Right lobe of liver (tissue), 6 donors: ENCODE data around the gene ELP5. TPM values are rescaled to one million over a fixed set of nuclear protein-coding genes. Genes with fewer than 3 reads are reported as not detected.

Source experiments
- ATAC-seq, 4 donors: fragments of 200-7000 bp; cut with Tn5 transposase; one replicate each; pipeline ENCODE4 v1.9.1; 2020; ENCODE audit warnings: mild to moderate bottlenecking in 4 of 4, moderate library complexity in 4 of 4
- DNase-seq, 3 donors: peaks; one replicate each; pipeline ENCODE4 v3.0.0-alpha.2; 2020
- H3K27ac ChIP-seq, 3 donors: fragments of 200-600 bp; one replicate each; pipeline ENCODE4 v1.8.0; 2022
- H3K27me3 ChIP-seq, 2 donors: fragments of 200-600 bp; one replicate each; pipeline ENCODE4 v1.8.0; 2022
- H3K36me3 ChIP-seq, 4 donors: fragments of 200-600 bp; sonication (generic) in 1 of 4; one replicate each; pipeline versions ENCODE4 v1.5.1 to v1.8.0; 2017 to 2022; ENCODE audit warnings: control low read depth in 1 of 4
- H3K4me1 ChIP-seq, 4 donors: fragments of 200-600 bp; sonication (generic) in 1 of 4; one replicate each; pipeline versions ENCODE4 v1.5.1 to v1.8.0; 2017 to 2022; ENCODE audit warnings: control low read depth in 1 of 4
- H3K4me3 ChIP-seq, 3 donors: fragments of 200-600 bp; one replicate each; pipeline ENCODE4 v1.8.0; 2022
- H3K9me3 ChIP-seq, 4 donors: fragments of 200-600 bp; sonication (generic) in 1 of 4; one replicate each; pipeline versions ENCODE4 v1.5.1 to v1.8.0; 2017 to 2022; ENCODE audit warnings: control low read depth in 1 of 4
- CTCF ChIP-seq, 4 donors: fragments of 200-600 bp in 3 of 4; fragments of 450-650 bp in 1 of 4; IDR thresholded peaks; one replicate each; pipeline versions ENCODE4 v1.5.1 to v1.8.0; 2016 to 2022; ENCODE audit warnings: antibody characterized with exemption in 4 of 4, mild to moderate bottlenecking in 2 of 4
- POLR2A ChIP-seq: fragments of 450-650 bp; IDR thresholded peaks from one replicate; pipeline ENCODE4 v1.6.1; 2017; ENCODE audit warnings: antibody characterized with exemption, mild to moderate bottlenecking
- WGBS: methylation state at CpG from one replicate; pipeline ENCODE4 v1.1.6; 2018; ENCODE audit warnings: low coverage, low lambda C conversion rate; ENCODE audit not compliant: insufficient coverage; ENCODE audit errors: missing lambda C conversion rate; 5-methylcytosine and 5-hydroxymethylcytosine counted together
- intact Hi-C, 2 donors: fragments of 100-400 bp; cut with DNase I; formaldehyde crosslinking; loops; one replicate each; pipeline versions ENCODE4 v1.11.2 to v1.14.1; 2022
- total RNA-seq, 6 experiments: library from RNA; depleted of rRNA in 2 of 6; stranded (reverse); fragments of >200 nt in 2 of 6; fragmentation: NEBNext Ultra II Directional in 3 of 6; extraction: Animal tissue kit (Norgen Biotek cat#: 25700) in 3 of 6; gene quantifications; one replicate each; pipeline versions ENCODE4 v1.1.0 to v1.2.4, GENCODE V29; 2016 to 2023
- donor health status: DM: no; HTN: yes; CAD: no.
- donor health status: DM: no; HTN: no; CAD: no.
- donor health status: DM: no; HTN: no; CAD: no.
- donor health status: DM: no; HTN: yes; CAD: no.
- donor health status: DM: no; HTN: yes; CAD: no.

ELP5 gene
- total RNA-seq, 6 experiments from 2014 or later = 14.2 to 29.6 (median 22.9) TPM

DNA sequence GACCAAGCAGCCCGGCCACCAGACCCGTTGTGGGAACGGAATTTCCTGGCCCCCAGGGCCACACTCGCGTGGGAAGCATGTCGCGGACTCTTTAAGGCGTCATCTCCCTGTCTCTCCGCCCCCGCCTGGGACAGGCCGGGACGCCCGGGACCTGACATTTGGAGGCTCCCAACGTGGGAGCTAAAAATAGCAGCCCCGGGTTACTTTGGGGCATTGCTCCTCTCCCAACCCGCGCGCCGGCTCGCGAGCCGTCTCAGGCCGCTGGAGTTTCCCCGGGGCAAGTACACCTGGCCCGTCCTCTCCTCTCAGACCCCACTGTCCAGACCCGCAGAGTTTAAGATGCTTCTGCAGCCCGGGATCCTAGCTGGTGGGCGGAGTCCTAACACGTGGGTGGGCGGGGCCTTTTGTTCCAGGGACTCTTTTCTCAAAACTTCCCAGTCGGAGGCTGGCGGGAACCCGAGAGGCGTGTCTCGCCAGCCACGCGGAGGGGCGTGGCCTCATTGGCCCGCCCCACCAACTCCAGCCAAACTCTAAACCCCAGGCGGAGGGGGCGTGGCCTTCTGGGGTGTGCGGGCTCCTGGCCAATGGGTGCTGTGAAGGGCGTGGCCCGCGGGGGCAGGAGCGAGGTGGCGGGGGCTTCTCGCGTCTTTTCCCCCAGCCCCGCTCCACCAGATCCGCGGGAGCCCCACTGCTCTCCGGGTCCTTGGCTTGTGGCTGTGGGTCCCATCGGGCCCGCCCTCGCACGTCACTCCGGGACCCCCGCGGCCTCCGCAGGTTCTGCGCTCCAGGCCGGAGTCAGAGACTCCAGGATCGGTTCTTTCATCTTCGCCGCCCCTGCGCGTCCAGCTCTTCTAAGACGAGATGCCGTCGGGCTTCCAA is 29.3 kb downstream of the ELP5 start, which contains the start of gene SLC2A4:
SLC2A4 (plus strand) TSS at position 645 of the 879 bp plus-strand sequence; CDS start at position 862, 217 bp downstream.
- H3K27me3 ChIP-seq = no peaks in the 10 kb centered on the region
- TF ChIP-seq POLR2A (no peak), CTCF (IDR thresholded peaks at IDR 0.05) (no peak)
- H3K27ac ChIP-seq = peak within 1 kb of the TSS in 2 of 3 donors; percentile 73
- no peaks in the 10 kb centered on the region for H3K36me3 ChIP-seq
- peaks cover 0 to 20% (median 2%) of the 10 kb centered on the region in 4 donors for H3K4me1 ChIP-seq
- intact Hi-C loops = no loop called here
- WGBS = 0% methylated on average over 33 of the region's 71 CpGs
- DNase-seq (peak; percentile 96 to 97 (median 97)), ATAC-seq (peak; percentile 86 to 91 (median 90))
- H3K9me3 ChIP-seq = no peaks in the 10 kb centered on the region
- peak within 1 kb of the TSS; percentile 22 to 61 (median 53) for H3K4me3 ChIP-seq

GRCh38 chr17:7281953-7282751 is 30.1 kb downstream of the ELP5 start:
- TF ChIP-seq POLR2A (no peak), CTCF (IDR thresholded peaks at IDR 0.05) (no peak)
- Histone ChIP-seq H3K4me1 (peaks cover 0 to 20% (median 2%) of the 10 kb centered on the region in 4 donors), H3K9me3 (no peaks in the 10 kb centered on the region), H3K27ac (peak overlapping the region in 1 of 3 donors; percentile 73), H3K27me3 (no peaks in the 10 kb centered on the region), H3K4me3 (peak overlapping the region; percentile 22 to 61 (median 53)), H3K36me3 (no peaks in the 10 kb centered on the region)
- WGBS = 3% methylated on average over 14 of the region's 43 CpGs
- DNase-seq (peak in 2 of 3 donors; percentile 48 to 57), ATAC-seq (no peak)
- intact Hi-C loops = no loop called here

- no peaks in the 10 kb centered on the region for H3K9me3 ChIP-seq
- no peak for ATAC-seq
- H3K27me3 ChIP-seq = no peaks in the 10 kb centered on the region
- H3K4me1 ChIP-seq = peaks cover 0 to 20% (median 2%) of the 10 kb centered on the region in 4 donors
- no peak overlapping the region for H3K27ac ChIP-seq
- H3K36me3 ChIP-seq = no peaks in the 10 kb centered on the region
- WGBS = 54% methylated on average over 5 of the region's 6 CpGs
- DNase-seq = no peak
- intact Hi-C loops = no loop called here
- TF ChIP-seq CTCF (IDR thresholded peaks at IDR 0.05) = no peak
- no peak for TF ChIP-seq POLR2A
- no peak overlapping the region for H3K4me3 ChIP-seq
Observed at GRCh38 chr17:7282752-7283321, 30.8 kb downstream of the ELP5 start.

DNA sequence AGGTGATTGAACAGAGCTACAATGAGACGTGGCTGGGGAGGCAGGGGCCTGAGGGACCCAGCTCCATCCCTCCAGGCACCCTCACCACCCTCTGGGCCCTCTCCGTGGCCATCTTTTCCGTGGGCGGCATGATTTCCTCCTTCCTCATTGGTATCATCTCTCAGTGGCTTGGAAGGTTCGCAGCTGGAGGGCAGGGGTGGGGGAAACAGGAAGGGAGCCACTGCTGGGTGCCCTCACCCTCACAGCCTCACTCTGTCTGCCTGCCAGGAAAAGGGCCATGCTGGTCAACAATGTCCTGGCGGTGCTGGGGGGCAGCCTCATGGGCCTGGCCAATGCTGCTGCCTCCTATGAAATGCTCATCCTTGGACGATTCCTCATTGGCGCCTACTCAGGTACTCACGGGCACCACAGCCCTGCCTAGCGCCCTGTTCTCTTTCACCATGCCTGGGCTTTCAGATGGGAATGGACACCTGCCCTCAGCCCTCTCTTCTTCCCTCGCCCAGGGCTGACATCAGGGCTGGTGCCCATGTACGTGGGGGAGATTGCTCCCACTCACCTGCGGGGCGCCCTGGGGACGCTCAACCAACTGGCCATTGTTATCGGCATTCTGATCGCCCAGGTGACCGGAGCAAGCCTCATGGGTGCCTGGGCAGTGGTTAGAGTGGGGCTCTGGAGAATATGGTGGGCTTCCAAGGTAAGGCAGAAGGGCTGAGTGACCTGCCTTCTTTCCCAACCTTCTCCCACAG is 31.6 kb downstream of the ELP5 start:
- no peak for ATAC-seq
- no peak for DNase-seq
- 89% methylated on average over 8 of the region's 18 CpGs for WGBS
- no peaks in the 10 kb centered on the region for H3K9me3 ChIP-seq
- TF ChIP-seq CTCF (IDR thresholded peaks at IDR 0.05) = no peak
- no peak for TF ChIP-seq POLR2A
- H3K4me1 ChIP-seq = peaks cover 0 to 20% (median 2%) of the 10 kb centered on the region in 4 donors
- H3K27me3 ChIP-seq = no peaks in the 10 kb centered on the region
- intact Hi-C loops = no loop called here
- no peak overlapping the region for H3K27ac ChIP-seq
- H3K36me3 ChIP-seq = no peaks in the 10 kb centered on the region
- H3K4me3 ChIP-seq = no peak overlapping the region
